Measurements from ENCODE around the gene AFF2.

AFF2 gene

GRCh38 chrX:148500423-148501385 lies at the start of gene AFF2:
TSS of gene AFF2 (plus strand) at chrX:148500617. CDS start at chrX:148501098, 481 bp downstream.
- TF ChIP-seq CTCF (IDR thresholded peaks at IDR 0.05; ENCODE audit: extremely low read depth, missing control alignments) = no peak
- DNase-seq (ENCODE audit: low spot score) = peak; percentile 33

GRCh38 chrX:148457279-148457678 lies 43.1 kb upstream of the AFF2 start:
- no peak for TF ChIP-seq CTCF (IDR thresholded peaks at IDR 0.05; ENCODE audit: extremely low read depth, missing control alignments)
- DNase-seq (ENCODE audit: low spot score) = no peak

GRCh38 chrX:148459343-148459742 lies 41.1 kb upstream of the AFF2 start:
- DNase-seq (ENCODE audit: low spot score) = peak; percentile 0

GRCh38 chrX:148466292-148466691 lies 34.1 kb upstream of the AFF2 start:
- TF ChIP-seq CTCF (IDR thresholded peaks at IDR 0.05; ENCODE audit: extremely low read depth, missing control alignments) = no peak
- DNase-seq (ENCODE audit: low spot score) = no peak

More at GRCh38 chrX:148459343-148459742, 41.1 kb upstream of the AFF2 start:
- no peak for TF ChIP-seq CTCF (IDR thresholded peaks at IDR 0.05; ENCODE audit: extremely low read depth, missing control alignments)

DNA sequence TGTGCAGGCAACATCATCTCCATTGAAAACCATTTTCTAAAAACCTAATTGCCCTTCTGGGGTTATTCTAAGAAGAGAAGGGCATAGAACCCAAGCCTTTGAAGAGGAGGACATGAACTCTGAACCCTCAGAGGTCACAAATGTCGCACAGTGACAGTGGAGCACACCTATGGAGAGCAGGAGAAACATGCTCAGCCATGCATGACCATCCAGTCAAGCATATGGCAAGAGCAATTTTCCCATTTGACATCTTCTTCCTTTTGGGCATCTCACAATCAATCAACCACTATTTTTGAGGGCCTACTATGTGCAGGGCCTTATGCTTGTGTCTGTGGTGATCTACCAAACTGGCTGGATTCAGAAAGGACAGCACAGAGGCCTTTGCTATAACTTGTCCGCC lies 30.1 kb upstream of the AFF2 start:
- DNase-seq (ENCODE audit: low spot score) = no peak
- TF ChIP-seq CTCF (IDR thresholded peaks at IDR 0.05; ENCODE audit: extremely low read depth, missing control alignments) = no peak

GRCh38 chrX:148474030-148474429 lies 26.4 kb upstream of the AFF2 start:
- no peak for DNase-seq (ENCODE audit: low spot score)
- TF ChIP-seq CTCF (IDR thresholded peaks at IDR 0.05; ENCODE audit: extremely low read depth, missing control alignments) = no peak

DNA sequence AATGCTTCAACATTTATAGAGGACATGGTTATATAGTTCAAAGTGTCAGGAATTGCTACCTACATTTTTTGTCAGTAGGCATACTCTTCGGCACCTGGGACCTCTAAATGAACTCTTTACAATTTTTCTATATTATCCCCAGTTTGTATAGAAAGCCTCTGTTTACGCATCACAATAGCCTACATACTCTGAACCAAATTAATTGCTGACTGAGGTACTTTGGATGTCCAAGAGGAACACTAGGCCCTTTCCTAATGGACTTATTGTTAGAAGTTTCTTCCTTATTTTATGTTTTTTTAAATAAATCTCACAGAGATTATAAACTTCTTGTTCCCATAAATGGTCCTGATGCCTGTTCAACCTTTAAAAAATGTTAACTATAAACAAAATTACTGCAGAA lies 8.4 kb upstream of the AFF2 start:
- no peak for TF ChIP-seq CTCF (IDR thresholded peaks at IDR 0.05; ENCODE audit: extremely low read depth, missing control alignments)
- no peak for DNase-seq (ENCODE audit: low spot score)

Data from GM20000 (cell line).